8988T (cell line): Measurements from ENCODE around the gene B4GALNT3.

ENCODE experiments used
- DNase-seq: peaks from one replicate; pipeline ENCODE4 v3.0.0; 2011

The B4GALNT3 gene

DNA sequence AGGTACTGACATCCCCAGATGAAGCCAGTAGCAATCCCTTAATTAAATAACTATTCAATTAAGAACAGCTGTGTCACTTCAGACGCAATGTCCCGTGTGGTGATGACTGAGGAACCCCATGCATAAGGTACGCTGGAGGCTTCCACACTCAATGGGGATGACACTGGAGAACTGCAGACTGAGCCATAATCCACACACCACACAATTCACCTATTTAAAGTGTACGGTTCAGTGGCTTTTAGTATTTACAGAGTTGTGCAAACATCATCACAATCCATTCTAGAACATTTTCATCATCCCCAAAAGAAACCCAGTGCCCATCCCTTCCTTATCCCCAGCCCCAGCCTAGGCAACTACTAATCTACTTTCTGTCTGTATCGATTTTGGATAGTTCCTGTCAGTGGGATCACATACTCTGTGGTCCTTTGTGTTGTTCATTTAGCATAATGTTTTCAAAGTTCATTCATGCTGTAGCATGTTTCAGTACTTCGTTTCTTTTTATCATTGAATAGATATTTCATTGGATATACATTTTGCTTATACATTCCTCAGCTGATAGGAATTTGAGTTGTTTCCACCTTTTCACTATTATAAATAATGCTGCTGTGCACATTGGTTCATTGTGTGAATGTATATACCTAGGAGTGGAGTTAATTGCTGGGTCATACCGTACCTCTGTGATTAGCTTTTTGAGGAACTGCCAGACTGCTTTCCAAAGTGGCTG is 142.4 kb downstream of the B4GALNT3 start:
- no peak for DNase-seq

DNA sequence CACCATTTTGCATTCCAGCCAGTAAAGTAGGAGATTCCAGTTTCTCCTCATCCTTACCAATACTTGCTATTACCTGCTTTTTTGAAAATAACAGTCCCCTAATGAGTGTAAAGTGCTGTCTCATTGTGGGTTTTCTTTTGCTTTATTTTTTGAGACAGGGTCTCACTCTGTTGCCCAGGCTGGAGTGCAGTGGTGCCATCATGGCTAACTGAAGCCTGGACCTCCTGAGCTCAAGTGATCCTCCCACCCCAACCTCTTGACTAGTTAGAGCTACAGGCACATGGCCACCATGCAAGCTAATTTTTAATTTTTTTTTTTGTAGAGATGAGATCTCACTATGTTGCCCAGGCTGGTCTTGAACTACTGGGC is 142.9 kb downstream of the B4GALNT3 start:
- DNase-seq = no peak

DNA sequence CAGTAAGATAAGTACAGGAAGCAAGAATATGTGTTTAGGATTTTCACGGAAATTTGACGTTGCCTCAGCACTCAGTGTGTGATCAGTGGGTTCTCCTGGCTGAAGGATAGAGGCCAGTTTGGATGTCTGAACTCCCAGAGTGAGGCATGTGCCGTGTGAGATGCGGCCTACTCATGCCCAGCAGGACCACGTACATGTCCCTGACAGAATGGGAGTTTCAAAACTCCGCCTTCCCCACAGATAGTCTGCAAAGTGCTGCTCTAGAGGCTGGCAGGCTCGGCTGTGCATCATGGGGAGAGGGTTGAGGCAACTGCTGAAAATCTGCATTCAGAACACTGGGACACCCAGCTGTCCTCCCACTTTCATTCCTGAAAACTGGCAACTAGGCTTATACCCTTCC is 145.2 kb downstream of the B4GALNT3 start:
- DNase-seq = no peak

DNA sequence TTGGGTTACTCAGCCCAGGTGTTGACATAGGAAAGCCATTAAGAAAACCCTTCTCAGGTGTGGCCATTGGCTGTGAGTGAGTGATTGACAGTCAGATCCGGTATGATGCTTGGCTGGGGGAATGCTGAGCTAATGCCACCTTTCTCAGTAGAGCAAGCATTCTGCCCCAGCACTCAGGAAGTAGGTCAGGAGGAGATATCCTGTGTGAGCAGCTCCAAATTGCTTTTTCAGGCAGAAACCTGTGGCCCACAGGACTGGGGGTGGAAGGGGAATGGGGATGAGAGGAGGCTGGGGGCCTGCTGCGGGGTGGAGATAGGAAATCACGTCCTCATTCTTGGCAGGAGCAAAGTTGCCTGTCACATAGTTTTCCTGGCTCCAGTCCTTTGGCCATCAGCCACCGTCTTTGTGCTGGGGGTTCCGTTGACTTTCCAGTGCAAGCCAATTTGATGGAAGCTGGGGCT is 147.8 kb downstream of the B4GALNT3 start:
- DNase-seq = no peak

DNA sequence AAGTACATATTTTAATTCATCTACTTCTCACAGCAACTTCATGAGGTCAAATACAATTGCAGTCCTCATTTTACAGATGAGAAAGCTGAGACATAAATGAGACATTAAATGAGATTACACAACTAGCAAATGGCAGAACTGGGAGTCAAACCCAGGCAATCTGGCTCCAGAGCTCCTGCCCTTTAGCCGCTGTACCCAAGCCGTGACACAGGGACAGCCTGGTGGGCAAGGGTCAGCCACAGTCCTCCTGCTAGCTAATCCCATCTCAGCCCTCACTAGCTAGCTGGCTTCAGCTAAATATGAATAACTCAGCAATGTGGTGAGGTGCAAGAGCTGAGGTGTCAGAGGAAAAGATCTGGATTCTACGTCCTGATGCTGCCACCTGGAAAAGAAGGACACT is 148.7 kb downstream of the B4GALNT3 start:
- DNase-seq = no peak

DNA sequence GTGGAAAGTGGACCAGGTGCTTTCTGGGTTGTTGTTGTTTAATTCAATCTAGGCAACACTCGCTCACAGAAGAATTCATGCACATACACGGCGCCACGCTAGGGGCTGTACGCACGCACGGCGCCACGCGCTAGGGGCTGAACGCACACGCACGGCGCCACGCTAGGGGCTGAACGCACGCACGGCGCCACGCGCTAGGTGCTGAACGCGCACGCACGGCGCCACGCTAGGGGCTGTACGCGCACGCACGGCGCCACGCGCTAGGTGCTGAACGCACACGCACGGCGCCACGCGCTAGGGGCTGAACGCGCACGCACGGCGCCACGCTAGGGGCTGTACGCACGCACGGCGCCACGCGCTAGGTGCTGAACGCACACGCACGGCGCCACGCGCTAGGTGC is 149.2 kb downstream of the B4GALNT3 start:
- DNase-seq = no peak

DNA sequence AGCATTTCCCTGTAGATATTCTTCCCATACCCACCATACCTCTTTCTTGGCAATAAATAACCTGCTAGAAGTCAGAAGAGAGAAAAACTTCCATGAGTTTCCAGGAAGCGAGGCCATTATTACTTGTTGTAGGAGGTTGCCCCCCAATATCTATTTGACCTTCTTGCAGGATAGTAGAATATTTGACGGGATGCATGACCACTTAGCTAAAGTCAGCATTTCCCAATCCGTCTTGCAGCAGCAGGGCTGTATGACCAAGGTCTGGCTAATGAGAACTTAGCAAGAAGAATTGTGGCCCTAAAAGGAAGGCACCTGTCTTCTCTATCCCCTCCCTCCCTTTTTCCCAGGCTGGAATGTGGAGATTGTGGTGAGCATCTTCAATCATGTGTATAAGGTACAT is 152.0 kb downstream of the B4GALNT3 start:
- no peak for DNase-seq

DNA sequence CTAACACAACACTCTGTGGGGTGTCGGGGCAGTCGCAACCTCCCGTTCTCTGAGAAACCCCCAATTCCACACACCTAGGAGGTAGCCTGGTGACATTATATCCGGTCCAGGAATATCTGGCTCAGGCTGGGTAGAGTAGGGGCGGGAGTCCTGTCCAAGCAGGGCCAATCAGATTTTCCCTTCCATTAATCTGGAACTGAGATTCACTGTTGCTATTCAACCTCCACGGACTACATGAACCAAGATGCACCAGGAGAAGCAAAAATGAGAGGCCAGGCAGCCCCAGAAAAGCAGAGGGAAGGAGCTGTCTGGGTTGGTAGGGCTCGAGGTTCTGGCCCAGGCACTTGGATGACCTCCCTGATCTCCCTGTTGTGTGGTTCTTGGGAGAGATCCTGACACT is 152.6 kb downstream of the B4GALNT3 start:
- no peak for DNase-seq

DNA sequence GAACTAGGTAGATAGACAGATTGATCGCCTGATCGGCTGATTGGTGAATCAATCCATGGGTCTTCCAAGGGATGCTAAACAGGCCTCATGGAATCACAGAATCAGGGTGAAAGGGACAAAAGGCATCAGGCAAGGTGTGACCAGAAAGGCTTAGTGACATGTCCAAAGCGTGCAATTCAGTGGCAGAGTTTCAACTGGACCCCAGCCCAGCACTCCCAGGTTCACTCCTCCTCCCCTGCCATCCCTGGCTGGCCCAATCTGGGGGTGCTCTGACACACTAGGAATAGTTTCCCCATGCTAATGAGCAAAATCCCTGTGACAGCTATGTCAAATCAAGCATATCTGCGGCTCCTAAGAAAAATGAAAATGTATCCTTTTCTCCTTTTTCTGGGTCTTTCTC is 153.1 kb downstream of the B4GALNT3 start:
- no peak for DNase-seq
